Measurements from ENCODE around the gene PRKG1.

The PRKG1 gene

DNA sequence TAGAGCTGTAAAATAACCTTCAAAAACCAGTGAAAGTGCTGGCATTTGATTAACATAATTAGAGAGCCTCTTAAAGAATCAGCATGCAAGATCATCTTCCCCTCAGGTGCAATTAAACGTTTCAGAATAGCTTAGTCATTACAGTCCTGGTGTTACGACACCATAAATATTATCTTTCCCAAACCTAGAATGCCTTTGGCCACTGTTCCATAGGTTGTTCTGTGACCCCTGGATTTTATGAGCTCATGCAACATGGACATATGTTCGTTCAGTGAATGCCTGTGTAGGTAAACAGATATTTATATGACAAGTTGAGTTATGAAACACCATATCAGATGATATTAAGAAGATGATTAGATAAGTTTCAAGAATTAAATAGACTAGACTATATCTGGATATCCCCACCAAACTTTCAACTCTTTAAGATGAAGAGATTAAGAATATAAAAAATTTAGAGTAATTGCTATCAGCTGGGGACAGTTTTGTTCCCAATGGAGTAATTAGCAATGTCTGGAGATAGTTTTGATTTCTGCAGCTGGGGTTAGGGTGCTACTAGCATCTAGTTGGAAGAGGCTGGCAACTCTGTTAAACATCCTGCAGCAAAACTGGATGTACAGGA, 976.3 kb downstream of the PRKG1 start:
- H3K27ac ChIP-seq (replicated peaks) = no peak overlapping the region
- TF ChIP-seq SPI1 (IDR thresholded peaks at IDR 0.05; ENCODE audit: borderline replicate concordance, low read depth) (no peak), CTCF (IDR thresholded peaks at IDR 0.05; ENCODE audit: insufficient read depth, low read length) (no peak), GABPA (IDR thresholded peaks at IDR 0.05; ENCODE audit: low read depth) (no peak), POLR2AphosphoS5 (IDR thresholded peaks at IDR 0.05; ENCODE audit: low read depth) (no peak), REST (IDR thresholded peaks at IDR 0.05; ENCODE audit: insufficient replicate concordance, low read depth) (no peak)
- no peaks in the 10 kb centered on the region for H3K27me3 ChIP-seq (ENCODE audit: insufficient read depth, poor library complexity, severe bottlenecking)
- H3K4me3 ChIP-seq (replicated peaks; ENCODE audit: insufficient read depth, low read length) = no peak overlapping the region
- no peak for DNase-seq (ENCODE audit: low read depth in 1 of 2, low spot score in 1 of 2)

- Histone ChIP-seq H3K27ac (replicated peaks) (no peak overlapping the region), H3K4me3 (replicated peaks; ENCODE audit: insufficient read depth, low read length) (no peak overlapping the region), H3K27me3 (ENCODE audit: insufficient read depth, poor library complexity, severe bottlenecking) (no peaks in the 10 kb centered on the region)
- no peak for DNase-seq (ENCODE audit: low read depth in 1 of 2, low spot score in 1 of 2)
- no peak for TF ChIP-seq CTCF (IDR thresholded peaks at IDR 0.05; ENCODE audit: insufficient read depth, low read length)
- TF ChIP-seq REST (IDR thresholded peaks at IDR 0.05; ENCODE audit: insufficient replicate concordance, low read depth) = no peak
- no peak for TF ChIP-seq GABPA (IDR thresholded peaks at IDR 0.05; ENCODE audit: low read depth)
- no peak for TF ChIP-seq SPI1 (IDR thresholded peaks at IDR 0.05; ENCODE audit: borderline replicate concordance, low read depth)
- no peak for TF ChIP-seq POLR2AphosphoS5 (IDR thresholded peaks at IDR 0.05; ENCODE audit: low read depth)
Observed at GRCh38 chr10:52053497-52053896, 979.2 kb downstream of the PRKG1 start.

- Histone ChIP-seq H3K4me3 (replicated peaks; ENCODE audit: insufficient read depth, low read length) (no peak overlapping the region), H3K27ac (replicated peaks) (no peak overlapping the region), H3K27me3 (ENCODE audit: insufficient read depth, poor library complexity, severe bottlenecking) (no peaks in the 10 kb centered on the region)
- no peak for DNase-seq (ENCODE audit: low read depth in 1 of 2, low spot score in 1 of 2)
- TF ChIP-seq REST (IDR thresholded peaks at IDR 0.05; ENCODE audit: insufficient replicate concordance, low read depth) = no peak
- TF ChIP-seq POLR2AphosphoS5 (IDR thresholded peaks at IDR 0.05; ENCODE audit: low read depth) = no peak
- TF ChIP-seq CTCF (IDR thresholded peaks at IDR 0.05; ENCODE audit: insufficient read depth, low read length) = no peak
- TF ChIP-seq SPI1 (IDR thresholded peaks at IDR 0.05; ENCODE audit: borderline replicate concordance, low read depth) = no peak
- TF ChIP-seq GABPA (IDR thresholded peaks at IDR 0.05; ENCODE audit: low read depth) = no peak
Observed at GRCh38 chr10:52056291-52056690, 982.0 kb downstream of the PRKG1 start.

All from HL-60 (cell line).